HL-60 (cell line): ENCODE results near the gene CLEC4M.

Experiments used
- GABPA ChIP-seq: IDR thresholded peaks from 2 replicates; pipeline ENCODE4 v1.6.1; 2012; ENCODE audit warnings: low read depth
- POLR2AphosphoS5 ChIP-seq: IDR thresholded peaks from 2 replicates; pipeline ENCODE4 v1.6.1; 2012; ENCODE audit warnings: low read depth
- TF ChIP-seq, protein P1 (sequence below): IDR thresholded peaks from one replicate; pipeline ENCODE4 v1.5.1; 2011; ENCODE audit warnings: low read length, control low read depth, inconsistent platforms; ENCODE audit not compliant: insufficient read depth

DNA sequence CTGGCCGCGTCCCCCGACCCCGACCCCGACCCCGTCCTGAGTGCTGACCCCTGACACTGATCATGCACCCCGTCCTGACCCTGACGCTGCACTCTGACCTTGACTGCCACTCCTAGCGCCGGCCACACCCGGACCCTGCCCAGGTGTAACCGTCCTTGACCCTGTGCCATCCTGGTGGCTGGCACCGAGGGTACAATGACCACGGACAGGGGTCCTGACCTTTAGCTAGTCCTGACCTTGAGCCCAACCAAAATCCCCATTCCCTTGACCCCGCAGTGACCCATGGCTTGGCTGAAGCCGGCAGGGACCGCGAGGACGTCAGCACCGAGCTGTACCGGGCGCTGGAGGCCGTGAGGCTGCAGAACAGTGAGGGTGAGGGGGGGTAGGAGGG lies 25.9 kb downstream of the CLEC4M start:
- TF ChIP-seq, protein P1, sequence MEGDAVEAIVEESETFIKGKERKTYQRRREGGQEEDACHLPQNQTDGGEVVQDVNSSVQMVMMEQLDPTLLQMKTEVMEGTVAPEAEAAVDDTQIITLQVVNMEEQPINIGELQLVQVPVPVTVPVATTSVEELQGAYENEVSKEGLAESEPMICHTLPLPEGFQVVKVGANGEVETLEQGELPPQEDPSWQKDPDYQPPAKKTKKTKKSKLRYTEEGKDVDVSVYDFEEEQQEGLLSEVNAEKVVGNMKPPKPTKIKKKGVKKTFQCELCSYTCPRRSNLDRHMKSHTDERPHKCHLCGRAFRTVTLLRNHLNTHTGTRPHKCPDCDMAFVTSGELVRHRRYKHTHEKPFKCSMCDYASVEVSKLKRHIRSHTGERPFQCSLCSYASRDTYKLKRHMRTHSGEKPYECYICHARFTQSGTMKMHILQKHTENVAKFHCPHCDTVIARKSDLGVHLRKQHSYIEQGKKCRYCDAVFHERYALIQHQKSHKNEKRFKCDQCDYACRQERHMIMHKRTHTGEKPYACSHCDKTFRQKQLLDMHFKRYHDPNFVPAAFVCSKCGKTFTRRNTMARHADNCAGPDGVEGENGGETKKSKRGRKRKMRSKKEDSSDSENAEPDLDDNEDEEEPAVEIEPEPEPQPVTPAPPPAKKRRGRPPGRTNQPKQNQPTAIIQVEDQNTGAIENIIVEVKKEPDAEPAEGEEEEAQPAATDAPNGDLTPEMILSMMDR: no peak
- TF ChIP-seq POLR2AphosphoS5 (no peak), GABPA (no peak)
